22Rv1 (cell line): ENCODE data around the gene UBE2G1.

Experiments
- ZFX ChIP-seq: fragments of 450-650 bp; IDR thresholded peaks from 2 replicates; pipeline ENCODE4 v1.6.1; 2017; ENCODE audit warnings: antibody characterized with exemption, borderline replicate concordance
- TF ChIP-seq, protein P1 (sequence below): fragments of 450-650 bp; IDR thresholded peaks from 2 replicates; pipeline ENCODE4 v1.5.1; 2017; ENCODE audit warnings: mild to moderate bottlenecking

DNA sequence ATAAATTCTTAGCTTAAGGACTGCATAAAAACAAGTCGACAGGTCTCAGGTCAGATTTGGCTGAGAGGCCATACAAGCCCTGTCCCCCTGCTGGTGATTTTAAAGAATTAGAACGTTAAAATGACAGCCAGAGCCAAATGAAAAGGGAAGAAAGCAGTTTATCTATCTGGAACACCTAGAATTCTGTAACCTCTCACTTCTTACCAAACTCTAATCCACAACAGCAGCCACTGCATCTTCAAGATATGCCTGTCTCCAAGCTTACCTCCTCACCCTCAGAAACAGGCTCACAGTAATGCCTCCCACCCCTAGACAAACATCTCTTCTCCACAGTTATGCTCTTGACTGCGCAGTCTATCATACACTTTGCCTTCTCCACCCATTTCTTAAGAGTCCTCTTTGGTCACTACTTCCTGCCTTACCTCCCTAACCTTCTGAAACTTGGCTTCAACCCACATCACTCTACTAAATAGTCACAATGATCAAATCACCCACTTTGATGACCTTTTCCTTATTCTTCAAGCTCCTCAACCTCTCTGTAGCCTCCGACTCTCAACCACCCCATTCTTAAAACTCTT, 116.9 kb downstream of the UBE2G1 start:
- TF ChIP-seq, protein P1, sequence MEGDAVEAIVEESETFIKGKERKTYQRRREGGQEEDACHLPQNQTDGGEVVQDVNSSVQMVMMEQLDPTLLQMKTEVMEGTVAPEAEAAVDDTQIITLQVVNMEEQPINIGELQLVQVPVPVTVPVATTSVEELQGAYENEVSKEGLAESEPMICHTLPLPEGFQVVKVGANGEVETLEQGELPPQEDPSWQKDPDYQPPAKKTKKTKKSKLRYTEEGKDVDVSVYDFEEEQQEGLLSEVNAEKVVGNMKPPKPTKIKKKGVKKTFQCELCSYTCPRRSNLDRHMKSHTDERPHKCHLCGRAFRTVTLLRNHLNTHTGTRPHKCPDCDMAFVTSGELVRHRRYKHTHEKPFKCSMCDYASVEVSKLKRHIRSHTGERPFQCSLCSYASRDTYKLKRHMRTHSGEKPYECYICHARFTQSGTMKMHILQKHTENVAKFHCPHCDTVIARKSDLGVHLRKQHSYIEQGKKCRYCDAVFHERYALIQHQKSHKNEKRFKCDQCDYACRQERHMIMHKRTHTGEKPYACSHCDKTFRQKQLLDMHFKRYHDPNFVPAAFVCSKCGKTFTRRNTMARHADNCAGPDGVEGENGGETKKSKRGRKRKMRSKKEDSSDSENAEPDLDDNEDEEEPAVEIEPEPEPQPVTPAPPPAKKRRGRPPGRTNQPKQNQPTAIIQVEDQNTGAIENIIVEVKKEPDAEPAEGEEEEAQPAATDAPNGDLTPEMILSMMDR: peak; percentile 65
- TF ChIP-seq ZFX: no peak
